ENCODE data around the gene SRGAP1. TPM values are rescaled to one million over a fixed set of nuclear protein-coding genes. Genes with fewer than 3 reads are reported as not detected.

The SRGAP1 gene
- total and polyA plus RNA-seq, 2 of the 13 experiments (the other 11 are each of a cell fraction or from before 2014, with no cell fraction given): 1.6 to 3.4 TPM

GRCh38 chr12:63931703-63932102, 87.2 kb downstream of the SRGAP1 start:
- no peaks in the 10 kb centered on the region for H3K27me3 ChIP-seq (ENCODE audit: control insufficient read depth in 1 of 2, insufficient read depth in 2 of 2, low read length in 2 of 2)
- no TSS peak for BruUV-seq (replicated peaks)
- H3K27ac ChIP-seq (ENCODE audit: extremely low read length, insufficient read depth, low read length): no peak overlapping the region
- no peak overlapping the region for H3K9ac ChIP-seq (ENCODE audit: insufficient read depth, low read depth, low read length)
- 97% methylated on average over 1 of the region's 1 CpG for WGBS (ENCODE audit: low lambda C conversion rate)
- H3K4me2 ChIP-seq (ENCODE audit: low read depth, low read length): no peak overlapping the region
- FAIRE-seq (no peak), DNase-seq (ENCODE audit: low spot score) (no peak), ATAC-seq (no peak)
- ChIA-PET CTCF (ENCODE audit: low intra/inter-chr PET ratio, low total read pairs) (no interaction called here), POLR2A (no interaction called here)
- no peaks in the 10 kb centered on the region for H3K4me1 ChIP-seq (ENCODE audit: insufficient read depth, low read length)
- in situ Hi-C loops (cut with HindIII; ENCODE audit: extremely low pct_ligation_motif_present, low pct_unique_long_range_greater_than_20kb) (no loop called here), intact Hi-C loops (cut with micrococcal nuclease; ENCODE audit: unreplicated experiment) (no loop called here)
- H3K9me3 ChIP-seq (ENCODE audit: low read length): no peaks in the 10 kb centered on the region
- H3K4me3 ChIP-seq (replicated peaks in 1 of 3; ENCODE audit: insufficient read depth in 1 of 3, low read depth in 2 of 3, low read length in 3 of 3): no peak overlapping the region
- H2AFZ ChIP-seq (ENCODE audit: low read length): no peak overlapping the region
- no peaks in the 10 kb centered on the region for H3K36me3 ChIP-seq (replicated peaks in 1 of 2; ENCODE audit: control insufficient read depth in 1 of 2, insufficient read depth in 2 of 2, low read length in 2 of 2)
- TF ChIP-seq SMC3 (IDR thresholded peaks at IDR 0.05; ENCODE audit: low read length): no peak
- no peak for TF ChIP-seq ISX (CRISPR knock-in tag; conservative IDR thresholded peaks at IDR 0.05)
- TF ChIP-seq ZFP36 (IDR thresholded peaks at IDR 0.05; ENCODE audit: borderline replicate concordance, low read depth, low read length, partially characterized antibody): no peak
- no peak for TF ChIP-seq FLYWCH1 (CRISPR knock-in tag; IDR thresholded peaks at IDR 0.05)
- no peak for TF ChIP-seq MED8 (CRISPR knock-in tag; IDR thresholded peaks at IDR 0.05; ENCODE audit: insufficient replicate concordance)
- TF ChIP-seq ZNF432 (CRISPR knock-in tag; IDR thresholded peaks at IDR 0.05; ENCODE audit: borderline replicate concordance): no peak
- no peak for TF ChIP-seq RCOR2 (CRISPR knock-in tag; IDR thresholded peaks at IDR 0.05)
- no peaks in the 10 kb centered on the region for H4K20me1 ChIP-seq (ENCODE audit: insufficient read depth, low read length)
- no peaks in the 10 kb centered on the region for H3K79me2 ChIP-seq (ENCODE audit: insufficient read depth, low read length)

- no peak for TF ChIP-seq CCAR2 (optimal IDR thresholded peaks at IDR 0.05; ENCODE audit: low read depth, low read length)
- TF ChIP-seq KLF15 (CRISPR knock-in tag; IDR thresholded peaks at IDR 0.05; ENCODE audit: borderline replicate concordance): no peak
- no peak for TF ChIP-seq FOXA3 (CRISPR knock-in tag; IDR thresholded peaks at IDR 0.05)
- TF ChIP-seq NFATC3 (CRISPR knock-in tag; IDR thresholded peaks at IDR 0.05): no peak
- no peak for TF ChIP-seq ZNF264 (CRISPR knock-in tag; IDR thresholded peaks at IDR 0.05)
- TF ChIP-seq KLF9 (CRISPR knock-in tag; IDR thresholded peaks at IDR 0.05; ENCODE audit: low read depth): no peak
- TF ChIP-seq ZNF576 (CRISPR knock-in tag; IDR thresholded peaks at IDR 0.05): no peak
- no peak for TF ChIP-seq CHCHD3 (CRISPR knock-in tag; IDR thresholded peaks at IDR 0.05)
- no peak for TF ChIP-seq ZNF282 (IDR thresholded peaks at IDR 0.05; ENCODE audit: partially characterized antibody)
- ATAC-seq (no peak), DNase-seq (ENCODE audit: low spot score) (no peak), FAIRE-seq (no peak)
- H3K4me2 ChIP-seq (ENCODE audit: low read depth, low read length): no peak overlapping the region
- WGBS (ENCODE audit: low lambda C conversion rate): 91% methylated on average over 7 of the region's 7 CpGs
- no peak overlapping the region for H3K9ac ChIP-seq (ENCODE audit: insufficient read depth, low read depth, low read length)
- BruUV-seq (replicated peaks): no TSS peak
- H3K79me2 ChIP-seq (ENCODE audit: insufficient read depth, low read length): no peaks in the 10 kb centered on the region
- H3K27ac ChIP-seq (ENCODE audit: extremely low read length, insufficient read depth, low read length): no peak overlapping the region
- intact Hi-C loops (cut with micrococcal nuclease; ENCODE audit: unreplicated experiment) (no loop called here), in situ Hi-C loops (cut with HindIII; ENCODE audit: extremely low pct_ligation_motif_present, low pct_unique_long_range_greater_than_20kb) (no loop called here)
- no peaks in the 10 kb centered on the region for H3K27me3 ChIP-seq (ENCODE audit: control insufficient read depth in 1 of 2, insufficient read depth in 2 of 2, low read length in 2 of 2)
- H3K4me3 ChIP-seq (replicated peaks in 1 of 3; ENCODE audit: insufficient read depth in 1 of 3, low read depth in 2 of 3, low read length in 3 of 3): no peak overlapping the region
- H2AFZ ChIP-seq (ENCODE audit: low read length): no peak overlapping the region
- H3K4me1 ChIP-seq (ENCODE audit: insufficient read depth, low read length): peaks cover 13% of the 10 kb centered on the region
- ChIA-PET CTCF (ENCODE audit: low intra/inter-chr PET ratio, low total read pairs) (no interaction called here), POLR2A (no interaction called here)
- H3K36me3 ChIP-seq (replicated peaks in 1 of 2; ENCODE audit: control insufficient read depth in 1 of 2, insufficient read depth in 2 of 2, low read length in 2 of 2): peaks cover 0 to 1% of the 10 kb centered on the region in 2 experiments; a peak in 2 of 5 replicates
- no peaks in the 10 kb centered on the region for H4K20me1 ChIP-seq (ENCODE audit: insufficient read depth, low read length)
- no peaks in the 10 kb centered on the region for H3K9me3 ChIP-seq (ENCODE audit: low read length)
These were observed 90.4 kb downstream of the SRGAP1 start for GRCh38 chr12:63934936-63935335.
